ENCODE data around the gene STC2. TPM values are rescaled to one million over a fixed set of nuclear protein-coding genes. Genes with fewer than 3 reads are reported as not detected.

The STC2 gene
- 0.23 TPM for total RNA-seq

GRCh38 chr5:173327948-173328843 lies at the start of gene STC2:
STC2 (minus strand) TSS chr5:173328414; CDS start chr5:173328193, 221 bp downstream.

Small RNA genes lying within 50 kb of the gene (small RNA-seq; reads per million reads assigned to genes)
- not detected for gene MIR8056
- not detected for gene RNA5SP200
- gene RNU6-500P: not detected

Other genes starting within 250 kb of the STC2 start
- 17.8 TPM for gene BNIP1, start 183.9 kb downstream of the STC2 start, total RNA-seq
- gene NKX2-5, start 93.2 kb downstream of the STC2 start, total RNA-seq: not detected